ENCODE data around the gene IL18. TPM values are rescaled to one million over a fixed set of nuclear protein-coding genes. Genes with fewer than 3 reads are reported as not detected.

IL18 gene
- total and polyA plus RNA-seq, 4 donors = 3.0 to 5.2 (median 3.5) TPM

DNA sequence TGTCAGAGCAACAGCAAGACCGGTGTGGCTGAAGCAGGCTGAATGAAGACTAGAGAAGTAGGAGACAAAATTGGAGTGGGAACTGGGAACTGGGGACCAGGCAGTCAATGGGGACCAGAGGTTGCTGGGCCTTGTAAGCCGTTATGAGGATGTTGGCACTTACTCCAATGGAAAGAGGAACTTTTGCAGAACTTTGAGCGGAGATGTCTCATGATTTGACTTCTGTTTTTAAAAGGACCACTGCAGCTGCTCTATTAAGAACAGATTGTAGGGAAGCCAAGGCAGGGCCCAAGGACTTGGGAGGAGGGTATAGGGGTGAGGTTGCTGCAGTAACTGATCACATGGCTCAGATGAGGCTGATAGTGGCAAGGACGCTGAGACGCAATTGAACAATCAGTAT, 34.2 kb downstream of the IL18 start:
- H3K27ac ChIP-seq (ENCODE audit: low read depth in 1 of 2, low read length in 2 of 2) = no peak overlapping the region
- no peak overlapping the region for H3K4me3 ChIP-seq (ENCODE audit: low read depth in 1 of 3, low read length in 3 of 3)
- no peaks in the 10 kb centered on the region for H3K9me3 ChIP-seq (ENCODE audit: control insufficient read depth in 4 of 4, low read length in 3 of 4)
- no peak for DNase-seq (ENCODE audit: low spot score)
- H3K4me1 ChIP-seq (ENCODE audit: control insufficient read depth in 4 of 4, insufficient read depth in 4 of 4, low read length in 3 of 4) = peaks cover 0 to 2% (median 0%) of the 10 kb centered on the region in 4 donors
- H3K9ac ChIP-seq (ENCODE audit: low read depth in 1 of 2, low read length in 2 of 2) = no peak overlapping the region
- H3K36me3 ChIP-seq (ENCODE audit: control insufficient read depth in 4 of 4, insufficient read depth in 3 of 4, low read depth in 1 of 4, low read length in 3 of 4) = no peaks in the 10 kb centered on the region
- WGBS = 85% methylated on average over 5 of the region's 5 CpGs
- TF ChIP-seq, protein P1, sequence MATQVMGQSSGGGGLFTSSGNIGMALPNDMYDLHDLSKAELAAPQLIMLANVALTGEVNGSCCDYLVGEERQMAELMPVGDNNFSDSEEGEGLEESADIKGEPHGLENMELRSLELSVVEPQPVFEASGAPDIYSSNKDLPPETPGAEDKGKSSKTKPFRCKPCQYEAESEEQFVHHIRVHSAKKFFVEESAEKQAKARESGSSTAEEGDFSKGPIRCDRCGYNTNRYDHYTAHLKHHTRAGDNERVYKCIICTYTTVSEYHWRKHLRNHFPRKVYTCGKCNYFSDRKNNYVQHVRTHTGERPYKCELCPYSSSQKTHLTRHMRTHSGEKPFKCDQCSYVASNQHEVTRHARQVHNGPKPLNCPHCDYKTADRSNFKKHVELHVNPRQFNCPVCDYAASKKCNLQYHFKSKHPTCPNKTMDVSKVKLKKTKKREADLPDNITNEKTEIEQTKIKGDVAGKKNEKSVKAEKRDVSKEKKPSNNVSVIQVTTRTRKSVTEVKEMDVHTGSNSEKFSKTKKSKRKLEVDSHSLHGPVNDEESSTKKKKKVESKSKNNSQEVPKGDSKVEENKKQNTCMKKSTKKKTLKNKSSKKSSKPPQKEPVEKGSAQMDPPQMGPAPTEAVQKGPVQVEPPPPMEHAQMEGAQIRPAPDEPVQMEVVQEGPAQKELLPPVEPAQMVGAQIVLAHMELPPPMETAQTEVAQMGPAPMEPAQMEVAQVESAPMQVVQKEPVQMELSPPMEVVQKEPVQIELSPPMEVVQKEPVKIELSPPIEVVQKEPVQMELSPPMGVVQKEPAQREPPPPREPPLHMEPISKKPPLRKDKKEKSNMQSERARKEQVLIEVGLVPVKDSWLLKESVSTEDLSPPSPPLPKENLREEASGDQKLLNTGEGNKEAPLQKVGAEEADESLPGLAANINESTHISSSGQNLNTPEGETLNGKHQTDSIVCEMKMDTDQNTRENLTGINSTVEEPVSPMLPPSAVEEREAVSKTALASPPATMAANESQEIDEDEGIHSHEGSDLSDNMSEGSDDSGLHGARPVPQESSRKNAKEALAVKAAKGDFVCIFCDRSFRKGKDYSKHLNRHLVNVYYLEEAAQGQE (IDR thresholded peaks at IDR 0.05) = no peak
- TF ChIP-seq, protein P2, sequence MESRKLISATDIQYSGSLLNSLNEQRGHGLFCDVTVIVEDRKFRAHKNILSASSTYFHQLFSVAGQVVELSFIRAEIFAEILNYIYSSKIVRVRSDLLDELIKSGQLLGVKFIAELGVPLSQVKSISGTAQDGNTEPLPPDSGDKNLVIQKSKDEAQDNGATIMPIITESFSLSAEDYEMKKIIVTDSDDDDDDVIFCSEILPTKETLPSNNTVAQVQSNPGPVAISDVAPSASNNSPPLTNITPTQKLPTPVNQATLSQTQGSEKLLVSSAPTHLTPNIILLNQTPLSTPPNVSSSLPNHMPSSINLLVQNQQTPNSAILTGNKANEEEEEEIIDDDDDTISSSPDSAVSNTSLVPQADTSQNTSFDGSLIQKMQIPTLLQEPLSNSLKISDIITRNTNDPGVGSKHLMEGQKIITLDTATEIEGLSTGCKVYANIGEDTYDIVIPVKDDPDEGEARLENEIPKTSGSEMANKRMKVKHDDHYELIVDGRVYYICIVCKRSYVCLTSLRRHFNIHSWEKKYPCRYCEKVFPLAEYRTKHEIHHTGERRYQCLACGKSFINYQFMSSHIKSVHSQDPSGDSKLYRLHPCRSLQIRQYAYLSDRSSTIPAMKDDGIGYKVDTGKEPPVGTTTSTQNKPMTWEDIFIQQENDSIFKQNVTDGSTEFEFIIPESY (IDR thresholded peaks at IDR 0.05) = no peak
- no peak for TF ChIP-seq FOXA2 (IDR thresholded peaks at IDR 0.05)
- TF ChIP-seq, protein P3, sequence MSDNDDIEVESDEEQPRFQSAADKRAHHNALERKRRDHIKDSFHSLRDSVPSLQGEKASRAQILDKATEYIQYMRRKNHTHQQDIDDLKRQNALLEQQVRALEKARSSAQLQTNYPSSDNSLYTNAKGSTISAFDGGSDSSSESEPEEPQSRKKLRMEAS (IDR thresholded peaks at IDR 0.05) = no peak
- TF ChIP-seq NR2F2 (IDR thresholded peaks at IDR 0.05) = no peak
- TF ChIP-seq, protein P4, sequence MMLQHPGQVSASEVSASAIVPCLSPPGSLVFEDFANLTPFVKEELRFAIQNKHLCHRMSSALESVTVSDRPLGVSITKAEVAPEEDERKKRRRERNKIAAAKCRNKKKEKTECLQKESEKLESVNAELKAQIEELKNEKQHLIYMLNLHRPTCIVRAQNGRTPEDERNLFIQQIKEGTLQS (IDR thresholded peaks at IDR 0.05) = no peak
- no peak for TF ChIP-seq YY1 (IDR thresholded peaks at IDR 0.05)
- TF ChIP-seq RAD21 (IDR thresholded peaks at IDR 0.05) = no peak
- TF ChIP-seq FOXA1 (IDR thresholded peaks at IDR 0.05) = no peak
- TF ChIP-seq HNF4G (IDR thresholded peaks at IDR 0.05) = no peak
- TF ChIP-seq SP1 (IDR thresholded peaks at IDR 0.05) = no peak
- no peak for TF ChIP-seq GABPA (IDR thresholded peaks at IDR 0.05 in 1 of 2, conservative IDR thresholded peaks at IDR 0.05 in 1 of 2)
- TF ChIP-seq RXRA (IDR thresholded peaks at IDR 0.05) = no peak
- no peak for TF ChIP-seq CTCF (IDR thresholded peaks at IDR 0.05; ENCODE audit: low read depth, low read length, missing input control)
- TF ChIP-seq TAF1 (conservative IDR thresholded peaks at IDR 0.05) = no peak
- TF ChIP-seq EGR1 (IDR thresholded peaks at IDR 0.05; ENCODE audit: low read depth in 2 of 2) = no peak
- no peak for TF ChIP-seq JUND (IDR thresholded peaks at IDR 0.05)
- no peaks in the 10 kb centered on the region for H3K27me3 ChIP-seq (ENCODE audit: control insufficient read depth in 4 of 4, insufficient read depth in 4 of 4, low read length in 3 of 4)

All from liver (tissue), 9 donors.